CD4-positive, alpha-beta T cell (primary cell): ENCODE data around the gene PHF1. TPM values are rescaled to one million over a fixed set of nuclear protein-coding genes. Genes with fewer than 3 reads are reported as not detected.
"Not testable (repeated sequence)": the region's sequence is repeated elsewhere in the genome, so short reads cannot be mapped to it uniquely, and the experiment has no call there.

ENCODE experiments used
- ATAC-seq: fragments of 200-7000 bp; cut with Tn5 transposase; one replicate; pipeline ENCODE4 v1.10.0; 2022; ENCODE audit warnings: mild to moderate bottlenecking; ENCODE audit not compliant: poor library complexity
- CTCF ChIA-PET: fragments of 350-600 bp; sonication (Branson Sonifier 250); formaldehyde crosslinking; loops from one replicate; lab custom pipeline; 2021; ENCODE audit warnings: antibody characterized with exemption, inconsistent platforms; lab: Charles Lee
- POLR2A ChIA-PET: fragments of 350-600 bp; sonication (Branson Sonifier 250); formaldehyde crosslinking; loops from one replicate; lab custom pipeline; 2021; ENCODE audit warnings: antibody characterized with exemption, inconsistent platforms; lab: Charles Lee
- DNase-seq, 14 experiments: peaks; one replicate each; pipeline ENCODE4 v3.0.0-alpha.2; 2013 to 2020; ENCODE audit warnings: mixed read lengths in 2 of 14
- H3K27ac ChIP-seq, 2 donors: one replicate each; pipeline versions ENCODE4 v1.5.1 to v1.7.0; 2013; ENCODE audit warnings: low read length in 2 of 2, low read depth in 1 of 2, mild to moderate bottlenecking in 1 of 2
- H3K27me3 ChIP-seq, 2 experiments: 1 replicate in 1 of 2; 2 replicates in 1 of 2; pipeline versions ENCODE4 v1.6.1 to v1.7.0; 2013; ENCODE audit warnings: low read length in 2 of 2, control low read depth in 1 of 2, mild to moderate bottlenecking in 1 of 2, moderate library complexity in 1 of 2; ENCODE audit not compliant: insufficient read depth in 2 of 2, control insufficient read depth in 1 of 2
- H3K36me3 ChIP-seq: one replicate; pipeline ENCODE4 v1.6.1; 2013; ENCODE audit warnings: low read length, control low read depth; ENCODE audit not compliant: insufficient read depth
- H3K4me1 ChIP-seq: one replicate; pipeline ENCODE4 v1.6.1; 2013; ENCODE audit warnings: low read length, control low read depth; ENCODE audit not compliant: insufficient read depth
- H3K4me3 ChIP-seq: one replicate; pipeline ENCODE4 v1.5.1; 2013; ENCODE audit warnings: mild to moderate bottlenecking, low read length, moderate library complexity
- H3K9me3 ChIP-seq, 2 experiments: 1 replicate in 1 of 2; 2 replicates in 1 of 2; pipeline versions ENCODE4 v1.6.1 to v1.7.0; 2013; ENCODE audit warnings: low read length in 2 of 2, mild to moderate bottlenecking in 2 of 2, control low read depth in 1 of 2, moderate library complexity in 1 of 2; ENCODE audit not compliant: control insufficient read depth in 1 of 2, insufficient read depth in 1 of 2
- H3K27ac Mint-ChIP-seq: one replicate; pipeline ENCODE4 v1.8.0; 2020; ENCODE audit warnings: mixed read lengths
- H3K27me3 Mint-ChIP-seq: one replicate; pipeline ENCODE4 v1.8.0; 2021; ENCODE audit warnings: mixed read lengths
- H3K36me3 Mint-ChIP-seq: one replicate; pipeline ENCODE4 v1.8.0; 2021; ENCODE audit warnings: low read depth, mixed read lengths
- H3K4me1 Mint-ChIP-seq: one replicate; pipeline ENCODE4 v1.8.0; 2021; ENCODE audit warnings: low read depth, mixed read lengths
- H3K4me3 Mint-ChIP-seq: one replicate; pipeline ENCODE4 v1.8.0; 2020; ENCODE audit warnings: mild to moderate bottlenecking, mixed read lengths
- H3K9me3 Mint-ChIP-seq: one replicate; pipeline ENCODE4 v1.8.0; 2020; ENCODE audit warnings: mixed read lengths
- intact Hi-C, 2 experiments: fragments of 100-400 bp; cut with DNase I in 1 of 2; cut with micrococcal nuclease in 1 of 2; formaldehyde crosslinking; loops; one replicate each; pipeline versions ENCODE4 v1.15.1 to v1.9.0; 2023 to 2025; cut with DNase I, micrococcal nuclease
- polyA plus RNA-seq, 2 donors: library from polyadenylated mRNA; unstranded; fragments of 120-200 nt; gene quantifications; one replicate each; pipeline ENCODE4 v1.2.1, GENCODE V29; 2013
- total RNA-seq, 174 experiments: library from RNA in 2 of 174; stranded (reverse) in 2 of 174; gene quantifications; one replicate each; pipeline ENCODE4 v1.2.3 and lab custom pipeline; 2021 to 2026
- TF ChIP-seq, protein P1 (sequence below): fragments of 200-600 bp; IDR thresholded peaks from one replicate; pipeline ENCODE4 v1.8.0; 2022; ENCODE audit warnings: antibody characterized with exemption, mild to moderate bottlenecking

Gene PHF1
- total RNA-seq (100 to 1,000 TPM; 545 to 557 TPM), total RNA-seq (lab: John Stamatoyannopoulos, UW) (18.6 to 481 (median 182) reads per million in 172 experiments)
- 109 TPM for polyA plus RNA-seq (2013, experiment 1 of 2)
- polyA plus RNA-seq (2013, experiment 2 of 2): 145 TPM

DNA sequence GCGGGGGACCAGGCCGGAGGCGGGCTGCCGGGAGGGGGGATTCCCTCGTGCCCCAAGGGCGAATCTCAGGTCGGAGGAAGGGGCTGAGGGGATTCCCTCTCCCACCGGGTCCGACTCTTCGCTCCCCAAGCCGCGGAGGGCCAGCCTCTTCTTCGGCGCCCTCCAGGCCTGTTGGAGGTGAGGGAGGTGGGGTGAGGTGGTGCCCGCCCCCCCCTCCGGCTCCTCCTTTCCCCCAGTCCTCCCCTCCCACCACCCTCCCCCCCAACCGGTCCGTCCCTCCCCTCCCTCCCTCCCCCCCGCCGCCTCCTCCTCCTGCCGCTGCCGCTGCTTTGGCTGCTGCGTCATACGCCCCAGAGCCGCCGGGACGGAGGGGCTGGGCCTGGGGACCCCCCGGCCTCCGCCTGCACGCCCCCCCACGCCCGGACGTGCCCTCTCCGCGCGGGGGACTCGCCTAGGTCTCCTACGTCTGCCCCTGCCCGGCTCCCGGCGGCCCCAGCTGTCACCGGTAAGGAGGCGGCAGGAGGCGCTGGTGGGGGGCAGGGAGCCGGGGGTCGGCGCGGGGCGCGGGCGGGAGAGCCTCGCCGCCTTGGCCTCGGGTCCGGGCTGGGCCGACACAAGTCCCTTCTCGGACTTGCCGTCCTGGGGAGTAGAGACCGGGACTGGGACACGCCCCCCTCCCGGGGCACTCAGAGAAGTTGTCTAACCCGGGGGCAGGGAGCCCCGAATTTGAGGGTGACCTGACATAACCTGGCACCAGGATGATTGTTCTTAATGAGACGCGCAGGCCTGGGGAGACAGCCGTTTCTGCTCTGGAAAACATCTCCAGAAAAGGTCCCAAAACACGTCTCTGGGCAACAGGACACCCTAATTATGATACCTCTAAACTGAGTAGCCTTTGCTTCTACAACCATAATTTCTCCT, at the start of gene PHF1:
TSS of gene PHF1 (plus strand) at position 304 of the 921 bp plus-strand sequence. CDS start 1,250 bp downstream, outside the sequence.
- Histone ChIP-seq H3K27me3 (no peaks in the 10 kb centered on the region), H3K9me3 (no peaks in the 10 kb centered on the region), H3K27ac (peak within 1 kb of the TSS; percentile 95 to 99), H3K4me3 (peak within 1 kb of the TSS; percentile 81), H3K4me1 (peaks cover 64% of the 10 kb centered on the region), H3K36me3 (peaks cover 40% of the 10 kb centered on the region)
- Mint-ChIP-seq H3K27me3 (no peaks in the 10 kb centered on the region), H3K27ac (peak within 1 kb of the TSS; percentile 98), H3K9me3 (no peaks in the 10 kb centered on the region), H3K4me1 (peaks cover 59% of the 10 kb centered on the region), H3K4me3 (peak within 1 kb of the TSS; percentile 95), H3K36me3 (peaks cover 52% of the 10 kb centered on the region)
- ChIA-PET CTCF (interaction anchor here (1.5 to 2.7 kb wide), 3 partner anchors 15 to 66 kb away, joined by 4 to 10 read pairs (median 6); no protein-coding TSS in a partner anchor), POLR2A (interaction anchor here (0.5 to 2.8 kb wide), 18 partner anchors 8 to 439 kb away, joined by 3 to 19 read pairs (median 4); partner anchors contain the start of genes B3GALT4, BAK1, CUTA and RPS18)
- ATAC-seq: peak; percentile 57
- peak in 10 of 14 experiments; percentile 66 to 97 (median 77) for DNase-seq
- TF ChIP-seq, protein P1, sequence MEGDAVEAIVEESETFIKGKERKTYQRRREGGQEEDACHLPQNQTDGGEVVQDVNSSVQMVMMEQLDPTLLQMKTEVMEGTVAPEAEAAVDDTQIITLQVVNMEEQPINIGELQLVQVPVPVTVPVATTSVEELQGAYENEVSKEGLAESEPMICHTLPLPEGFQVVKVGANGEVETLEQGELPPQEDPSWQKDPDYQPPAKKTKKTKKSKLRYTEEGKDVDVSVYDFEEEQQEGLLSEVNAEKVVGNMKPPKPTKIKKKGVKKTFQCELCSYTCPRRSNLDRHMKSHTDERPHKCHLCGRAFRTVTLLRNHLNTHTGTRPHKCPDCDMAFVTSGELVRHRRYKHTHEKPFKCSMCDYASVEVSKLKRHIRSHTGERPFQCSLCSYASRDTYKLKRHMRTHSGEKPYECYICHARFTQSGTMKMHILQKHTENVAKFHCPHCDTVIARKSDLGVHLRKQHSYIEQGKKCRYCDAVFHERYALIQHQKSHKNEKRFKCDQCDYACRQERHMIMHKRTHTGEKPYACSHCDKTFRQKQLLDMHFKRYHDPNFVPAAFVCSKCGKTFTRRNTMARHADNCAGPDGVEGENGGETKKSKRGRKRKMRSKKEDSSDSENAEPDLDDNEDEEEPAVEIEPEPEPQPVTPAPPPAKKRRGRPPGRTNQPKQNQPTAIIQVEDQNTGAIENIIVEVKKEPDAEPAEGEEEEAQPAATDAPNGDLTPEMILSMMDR: no peak
- intact Hi-C loops: loop anchor here (1.0 to 5.0 kb wide), 6 partner anchors 7 to 209 kb away; partner anchors contain the start of genes CUTA (in 1 of the 2), HSD17B8 (in 1 of the 2), KIFC1 (in 1 of the 2) and RXRB (in 1 of the 2)

DNA sequence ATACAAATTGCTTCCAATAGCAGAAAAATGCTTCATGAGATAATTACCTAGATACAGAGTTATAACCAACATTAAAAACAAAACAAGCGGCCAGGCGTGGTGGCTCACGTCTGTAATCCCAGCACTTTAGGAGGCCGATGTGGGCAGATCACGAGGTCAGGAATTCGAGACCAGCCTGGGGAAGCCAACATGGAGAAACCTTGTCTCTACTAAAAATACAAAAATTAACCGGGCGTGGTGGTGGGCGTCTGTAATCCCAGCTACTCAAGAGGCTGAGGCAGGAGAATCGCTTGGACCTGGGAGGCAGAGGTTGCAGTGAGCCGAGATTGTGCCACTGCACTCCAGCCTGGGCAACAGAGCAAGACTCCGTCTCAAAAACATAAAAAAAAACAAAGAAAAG, 47.3 kb upstream of the PHF1 start:
- H3K4me3 ChIP-seq, H3K9me3 ChIP-seq, H3K36me3 Mint-ChIP-seq, H3K9me3 Mint-ChIP-seq, H3K27me3 Mint-ChIP-seq, H3K4me1 Mint-ChIP-seq, intact Hi-C loops, H3K4me3 Mint-ChIP-seq, H3K27ac Mint-ChIP-seq, H3K4me1 ChIP-seq, H3K36me3 ChIP-seq, H3K27ac ChIP-seq, H3K27me3 ChIP-seq, ATAC-seq, DNase-seq: not testable (repeated sequence)
- POLR2A ChIA-PET: interaction anchor here (0.6 kb wide), 1 partner anchor 18 kb away, joined by 3 read pairs; no protein-coding TSS in a partner anchor
- CTCF ChIA-PET: interaction anchor here (0.9 kb wide), 1 partner anchor 9 kb away, joined by 4 read pairs; no protein-coding TSS in a partner anchor

DNA sequence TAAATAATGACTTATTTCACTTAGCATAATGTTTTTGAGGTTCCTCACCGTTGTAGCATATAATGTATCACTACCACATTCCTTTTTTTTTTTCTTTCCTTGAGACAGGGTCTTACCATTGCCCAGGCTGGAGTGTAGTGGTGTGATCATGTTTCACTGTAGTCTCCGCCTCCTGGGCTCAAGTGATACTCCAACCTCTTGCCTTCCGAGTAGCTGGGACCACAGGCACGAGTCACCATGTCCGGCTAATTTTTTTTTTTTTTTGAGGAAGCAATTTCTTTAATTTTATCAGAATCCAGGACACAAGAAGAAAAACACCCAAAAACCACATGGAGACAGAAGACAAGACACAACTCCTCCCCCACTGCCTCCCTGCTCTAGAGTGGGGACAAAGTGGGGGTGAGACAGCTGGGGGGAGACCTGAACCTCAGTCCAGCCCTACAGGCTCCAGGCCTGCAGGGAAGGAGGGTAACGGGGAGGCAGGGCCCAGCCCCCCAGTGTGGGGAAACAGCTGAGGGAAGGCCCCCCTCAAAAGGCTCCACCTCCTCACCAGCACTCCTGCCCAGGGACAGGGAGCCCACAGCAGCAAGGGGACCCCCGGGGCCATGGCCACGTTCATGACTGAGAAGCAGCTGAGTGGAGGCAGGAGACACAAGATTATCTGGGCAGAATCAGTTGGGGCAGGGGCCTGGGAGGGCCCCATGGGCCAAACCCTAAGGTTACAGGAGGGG, 46.2 kb upstream of the PHF1 start:
- H3K27ac ChIP-seq, H3K36me3 Mint-ChIP-seq, H3K27me3 Mint-ChIP-seq, H3K27ac Mint-ChIP-seq, H3K9me3 Mint-ChIP-seq, CTCF ChIA-PET, H3K4me1 Mint-ChIP-seq, H3K4me3 ChIP-seq, DNase-seq, H3K27me3 ChIP-seq, ATAC-seq, H3K4me3 Mint-ChIP-seq, H3K4me1 ChIP-seq, intact Hi-C loops, H3K9me3 ChIP-seq, H3K36me3 ChIP-seq: not testable (repeated sequence)
- POLR2A ChIA-PET: interaction anchor here (0.6 kb wide), 2 partner anchors 202 to 1158 kb away, joined by 3 read pairs; no protein-coding TSS in a partner anchor

DNA sequence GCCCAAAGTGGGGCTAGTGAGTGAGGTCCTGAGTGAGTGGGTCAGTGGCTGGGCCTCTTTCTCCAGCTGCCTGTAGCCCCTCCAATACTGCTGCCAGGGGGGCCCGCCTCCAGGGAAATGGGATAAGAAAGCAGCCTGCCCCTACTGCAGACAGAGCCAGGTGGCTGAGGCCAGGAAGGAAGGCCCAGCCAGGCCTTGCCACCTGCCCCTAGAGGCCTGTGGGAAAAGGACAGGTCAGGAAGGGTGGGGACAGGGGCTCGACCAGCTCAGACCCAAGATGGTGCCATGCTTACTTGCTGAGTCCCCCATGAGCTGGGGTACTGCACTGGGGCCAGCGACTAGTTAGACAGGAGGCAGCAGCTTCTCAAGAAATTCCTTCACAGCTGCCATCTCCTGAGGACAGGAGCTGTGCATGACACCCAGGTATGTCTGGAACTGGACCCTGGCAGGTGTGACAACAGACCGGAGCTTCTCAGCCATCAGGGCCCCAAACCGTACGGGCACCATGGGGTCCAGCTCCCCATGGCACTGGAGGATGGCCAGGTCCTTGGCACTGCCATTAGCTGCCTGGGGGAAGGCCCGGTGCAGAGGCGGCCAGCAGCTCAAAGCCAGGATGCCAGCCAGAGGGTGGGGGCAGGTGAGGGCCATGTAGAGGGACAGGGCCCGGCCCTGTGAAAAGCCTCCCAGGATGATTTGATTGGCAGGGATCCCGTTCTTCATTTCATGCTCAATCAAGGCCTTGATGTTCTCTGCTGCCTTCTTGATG, 45.4 kb upstream of the PHF1 start:
- intact Hi-C loops, CTCF ChIA-PET, H3K4me3 Mint-ChIP-seq, H3K9me3 ChIP-seq, ATAC-seq, POLR2A ChIA-PET, H3K4me1 ChIP-seq, H3K36me3 Mint-ChIP-seq, H3K27me3 ChIP-seq, H3K4me3 ChIP-seq, H3K9me3 Mint-ChIP-seq, H3K27ac ChIP-seq, DNase-seq, H3K27me3 Mint-ChIP-seq, H3K4me1 Mint-ChIP-seq, H3K27ac Mint-ChIP-seq, H3K36me3 ChIP-seq: not testable (repeated sequence)
